HEK293 (cell line): ENCODE results near the gene ZSWIM4.

Experiments
- BCL11A ChIP-seq: fragments of 450-650 bp; formaldehyde crosslinking; IDR thresholded peaks from 2 replicates; pipeline ENCODE4 v1.5.1; 2016; ENCODE audit warnings: low read depth, missing biosample characterization, missing genetic modification characterization
- GLIS1 ChIP-seq: fragments of 450-650 bp; formaldehyde crosslinking; IDR thresholded peaks from 2 replicates; pipeline ENCODE4 v1.5.1; 2016; ENCODE audit warnings: missing biosample characterization, missing genetic modification characterization
- GLIS2 ChIP-seq: fragments of 450-650 bp; formaldehyde crosslinking; IDR thresholded peaks from 2 replicates; pipeline ENCODE4 v1.5.1; 2016; ENCODE audit warnings: missing biosample characterization, missing genetic modification characterization
- HOXC10 ChIP-seq: sonication (generic); formaldehyde crosslinking; IDR thresholded peaks from 2 replicates; pipeline ENCODE4 v1.8.1; 2023; ENCODE audit warnings: mild to moderate bottlenecking, missing genetic modification reagents
- KLF7 ChIP-seq: fragments of 450-650 bp; formaldehyde crosslinking; IDR thresholded peaks from 2 replicates; pipeline ENCODE4 v1.5.1; 2016; ENCODE audit warnings: missing biosample characterization, missing genetic modification characterization, borderline replicate concordance
- SCRT1 ChIP-seq: fragments of 450-650 bp; formaldehyde crosslinking; IDR thresholded peaks from 2 replicates; pipeline ENCODE4 v1.5.1; 2016; ENCODE audit warnings: missing biosample characterization, missing genetic modification characterization, borderline replicate concordance
- SP7 ChIP-seq: fragments of 450-650 bp; formaldehyde crosslinking; IDR thresholded peaks from 2 replicates; pipeline ENCODE4 v1.5.1; 2016; ENCODE audit warnings: missing biosample characterization, missing genetic modification characterization
- ZBTB21 ChIP-seq: fragments of 450-650 bp; formaldehyde crosslinking; IDR thresholded peaks from 2 replicates; pipeline ENCODE4 v1.5.1; 2017; ENCODE audit warnings: missing biosample characterization, missing genetic modification characterization
- ZFP41 ChIP-seq: fragments of 450-650 bp; formaldehyde crosslinking; IDR thresholded peaks from 2 replicates; pipeline ENCODE4 v1.5.1; 2016; ENCODE audit warnings: missing biosample characterization, missing genetic modification characterization, borderline replicate concordance
- ZNF10 ChIP-seq: fragments of 450-650 bp; formaldehyde crosslinking; IDR thresholded peaks from 2 replicates; pipeline ENCODE4 v1.5.1; 2017; ENCODE audit warnings: missing biosample characterization, missing genetic modification characterization
- ZNF114 ChIP-seq: fragments of 450-650 bp; formaldehyde crosslinking; IDR thresholded peaks from 2 replicates; pipeline ENCODE4 v1.5.0; 2017; ENCODE audit warnings: missing biosample characterization, missing genetic modification characterization
- ZNF169 ChIP-seq: fragments of 450-650 bp; formaldehyde crosslinking; IDR thresholded peaks from 2 replicates; pipeline ENCODE4 v1.5.1; 2016; ENCODE audit warnings: missing biosample characterization, missing genetic modification characterization
- ZNF19 ChIP-seq: fragments of 450-650 bp; formaldehyde crosslinking; IDR thresholded peaks from 2 replicates; pipeline ENCODE4; 2016; ENCODE audit warnings: missing biosample characterization, missing genetic modification characterization, low read depth
- ZNF221 ChIP-seq: fragments of 450-650 bp; formaldehyde crosslinking; IDR thresholded peaks from 2 replicates; pipeline ENCODE4 v1.5.1; 2017; ENCODE audit warnings: missing biosample characterization, missing genetic modification characterization, borderline replicate concordance
- ZNF266 ChIP-seq: fragments of 450-650 bp; formaldehyde crosslinking; IDR thresholded peaks from 2 replicates; pipeline ENCODE4 v1.5.1; 2016; ENCODE audit warnings: missing biosample characterization, missing genetic modification characterization, low read depth
- ZNF302 ChIP-seq: fragments of 450-650 bp; formaldehyde crosslinking; IDR thresholded peaks from 2 replicates; pipeline ENCODE4 v1.5.1; 2016; ENCODE audit warnings: missing biosample characterization, missing genetic modification characterization, low read depth
- ZNF600 ChIP-seq: fragments of 450-650 bp; formaldehyde crosslinking; IDR thresholded peaks from 2 replicates; pipeline ENCODE4 v1.5.1; 2016; ENCODE audit warnings: missing biosample characterization, missing genetic modification characterization
- ZNF610 ChIP-seq: fragments of 450-650 bp; formaldehyde crosslinking; IDR thresholded peaks from 2 replicates; pipeline ENCODE4 v1.5.1; 2016; ENCODE audit warnings: missing biosample characterization, missing genetic modification characterization, borderline replicate concordance
- ZNF623 ChIP-seq: fragments of 450-650 bp; formaldehyde crosslinking; IDR thresholded peaks from 2 replicates; pipeline ENCODE4 v1.5.1; 2016; ENCODE audit warnings: missing biosample characterization, missing genetic modification characterization
- TF ChIP-seq, protein P1 (sequence below): fragments of 450-650 bp; formaldehyde crosslinking; IDR thresholded peaks from 2 replicates; pipeline ENCODE4 v1.5.1; 2016; ENCODE audit warnings: missing biosample characterization, missing genetic modification characterization
- TF ChIP-seq, protein P2 (sequence below): fragments of 450-650 bp; IDR thresholded peaks from 2 replicates; pipeline ENCODE4 v1.5.1; 2018; ENCODE audit warnings: missing biosample characterization, mild to moderate bottlenecking, missing genetic modification characterization
- TF ChIP-seq, protein P3 (sequence below): fragments of 450-650 bp; formaldehyde crosslinking; IDR thresholded peaks from 2 replicates; pipeline ENCODE4 v1.5.1; 2017; ENCODE audit warnings: missing biosample characterization, missing genetic modification characterization
- TF ChIP-seq, protein P4 (sequence below): fragments of 450-650 bp; formaldehyde crosslinking; IDR thresholded peaks from 2 replicates; pipeline ENCODE4 v1.5.1; 2016; ENCODE audit warnings: missing biosample characterization, missing genetic modification characterization, borderline replicate concordance
- TF ChIP-seq, protein P5 (sequence below): fragments of 450-650 bp; formaldehyde crosslinking; optimal IDR thresholded peaks from 2 replicates; pipeline ENCODE3; 2016; ENCODE audit warnings: missing biosample characterization, mild to moderate bottlenecking, missing genetic modification characterization
- TF ChIP-seq, protein P6 (sequence below): fragments of 450-650 bp; formaldehyde crosslinking; IDR thresholded peaks from 2 replicates; pipeline ENCODE4 v1.5.1; 2016; ENCODE audit warnings: missing biosample characterization, missing genetic modification characterization

The ZSWIM4 gene

DNA sequence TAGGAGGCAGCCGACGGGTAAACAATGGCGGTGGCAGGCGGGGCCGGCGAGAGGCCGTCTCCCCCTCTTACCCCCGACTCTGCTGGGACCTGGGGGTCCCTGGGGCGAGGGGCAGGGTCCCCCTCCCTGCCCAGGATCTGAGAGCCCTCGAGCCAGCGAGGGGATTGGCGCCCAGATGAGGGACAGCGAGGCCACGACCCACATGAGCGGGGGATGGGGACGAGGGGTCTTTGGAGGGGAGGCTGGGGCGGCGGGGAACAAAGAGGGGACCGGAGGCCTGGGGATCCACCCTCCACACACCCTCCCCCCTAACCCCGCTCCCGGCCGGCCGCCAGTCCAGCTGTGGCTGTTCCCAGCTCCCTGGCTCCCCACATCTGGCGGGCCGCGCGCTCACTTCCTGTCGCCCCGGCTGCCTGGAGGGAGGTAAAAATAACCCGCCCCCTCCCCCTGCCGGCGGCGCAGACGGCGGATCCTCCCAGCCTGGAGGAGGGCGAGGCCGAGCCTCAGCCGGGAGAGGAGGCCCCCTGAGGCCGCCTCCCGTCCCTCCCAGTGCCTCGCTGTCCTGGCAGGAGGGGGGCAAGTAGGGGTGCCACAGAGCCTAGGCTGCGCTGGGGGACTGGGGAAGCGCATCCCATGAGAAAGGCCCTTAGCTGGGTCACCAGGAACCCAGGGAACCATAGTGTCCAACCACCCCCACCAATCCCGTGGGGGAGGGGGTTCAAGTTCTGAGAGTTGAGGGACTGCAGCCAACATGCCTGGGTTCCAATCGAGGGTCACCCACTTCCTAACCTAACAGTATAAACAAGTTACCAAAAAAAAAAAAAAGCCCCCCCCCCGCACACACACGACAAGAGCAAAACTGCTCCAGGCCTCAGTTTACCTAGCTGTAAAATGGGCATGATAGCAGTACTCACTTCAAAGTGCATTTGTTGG lies 52.4 kb downstream of the ZSWIM4 start (continued):
- TF ChIP-seq SP7 (tag by site-specific recombination) (peak; percentile 35; the same call in 1 of the 2 replicates), KLF7 (peak; percentile 74; the same call in 1 of the 2 replicates), ZNF623 (no peak), SCRT1 (tag by site-specific recombination) (no peak), ZNF169 (tag by site-specific recombination) (no peak), BCL11A (tag by site-specific recombination) (no peak), ZNF600 (no peak; the same call in none of the 2 replicates), HOXC10 (CRISPR knock-in tag) (no peak), ZNF19 (tag by site-specific recombination) (0 out of 2 replicates have a peak, but pooled peaks have one; percentile 17), ZFP41 (tag by site-specific recombination) (no peak), ZNF266 (tag by site-specific recombination) (no peak), ZNF302 (no peak), GLIS1 (tag by site-specific recombination) (peak; percentile 98), ZNF221 (tag by site-specific recombination) (no peak), ZBTB21 (tag by site-specific recombination) (0 out of 2 replicates have a peak, but pooled peaks have one; percentile 3), GLIS2 (tag by site-specific recombination) (peak; percentile 98), ZNF610 (tag by site-specific recombination) (no peak), ZNF114 (no peak), ZNF10 (tag by site-specific recombination) (no peak)
- TF ChIP-seq, protein P1, sequence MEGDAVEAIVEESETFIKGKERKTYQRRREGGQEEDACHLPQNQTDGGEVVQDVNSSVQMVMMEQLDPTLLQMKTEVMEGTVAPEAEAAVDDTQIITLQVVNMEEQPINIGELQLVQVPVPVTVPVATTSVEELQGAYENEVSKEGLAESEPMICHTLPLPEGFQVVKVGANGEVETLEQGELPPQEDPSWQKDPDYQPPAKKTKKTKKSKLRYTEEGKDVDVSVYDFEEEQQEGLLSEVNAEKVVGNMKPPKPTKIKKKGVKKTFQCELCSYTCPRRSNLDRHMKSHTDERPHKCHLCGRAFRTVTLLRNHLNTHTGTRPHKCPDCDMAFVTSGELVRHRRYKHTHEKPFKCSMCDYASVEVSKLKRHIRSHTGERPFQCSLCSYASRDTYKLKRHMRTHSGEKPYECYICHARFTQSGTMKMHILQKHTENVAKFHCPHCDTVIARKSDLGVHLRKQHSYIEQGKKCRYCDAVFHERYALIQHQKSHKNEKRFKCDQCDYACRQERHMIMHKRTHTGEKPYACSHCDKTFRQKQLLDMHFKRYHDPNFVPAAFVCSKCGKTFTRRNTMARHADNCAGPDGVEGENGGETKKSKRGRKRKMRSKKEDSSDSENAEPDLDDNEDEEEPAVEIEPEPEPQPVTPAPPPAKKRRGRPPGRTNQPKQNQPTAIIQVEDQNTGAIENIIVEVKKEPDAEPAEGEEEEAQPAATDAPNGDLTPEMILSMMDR (tag by site-specific recombination) = peak; percentile 79
- TF ChIP-seq, protein P2, sequence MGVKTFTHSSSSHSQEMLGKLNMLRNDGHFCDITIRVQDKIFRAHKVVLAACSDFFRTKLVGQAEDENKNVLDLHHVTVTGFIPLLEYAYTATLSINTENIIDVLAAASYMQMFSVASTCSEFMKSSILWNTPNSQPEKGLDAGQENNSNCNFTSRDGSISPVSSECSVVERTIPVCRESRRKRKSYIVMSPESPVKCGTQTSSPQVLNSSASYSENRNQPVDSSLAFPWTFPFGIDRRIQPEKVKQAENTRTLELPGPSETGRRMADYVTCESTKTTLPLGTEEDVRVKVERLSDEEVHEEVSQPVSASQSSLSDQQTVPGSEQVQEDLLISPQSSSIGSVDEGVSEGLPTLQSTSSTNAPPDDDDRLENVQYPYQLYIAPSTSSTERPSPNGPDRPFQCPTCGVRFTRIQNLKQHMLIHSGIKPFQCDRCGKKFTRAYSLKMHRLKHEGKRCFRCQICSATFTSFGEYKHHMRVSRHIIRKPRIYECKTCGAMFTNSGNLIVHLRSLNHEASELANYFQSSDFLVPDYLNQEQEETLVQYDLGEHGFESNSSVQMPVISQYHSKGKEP (tag by site-specific recombination) = no peak
- TF ChIP-seq, protein P3, sequence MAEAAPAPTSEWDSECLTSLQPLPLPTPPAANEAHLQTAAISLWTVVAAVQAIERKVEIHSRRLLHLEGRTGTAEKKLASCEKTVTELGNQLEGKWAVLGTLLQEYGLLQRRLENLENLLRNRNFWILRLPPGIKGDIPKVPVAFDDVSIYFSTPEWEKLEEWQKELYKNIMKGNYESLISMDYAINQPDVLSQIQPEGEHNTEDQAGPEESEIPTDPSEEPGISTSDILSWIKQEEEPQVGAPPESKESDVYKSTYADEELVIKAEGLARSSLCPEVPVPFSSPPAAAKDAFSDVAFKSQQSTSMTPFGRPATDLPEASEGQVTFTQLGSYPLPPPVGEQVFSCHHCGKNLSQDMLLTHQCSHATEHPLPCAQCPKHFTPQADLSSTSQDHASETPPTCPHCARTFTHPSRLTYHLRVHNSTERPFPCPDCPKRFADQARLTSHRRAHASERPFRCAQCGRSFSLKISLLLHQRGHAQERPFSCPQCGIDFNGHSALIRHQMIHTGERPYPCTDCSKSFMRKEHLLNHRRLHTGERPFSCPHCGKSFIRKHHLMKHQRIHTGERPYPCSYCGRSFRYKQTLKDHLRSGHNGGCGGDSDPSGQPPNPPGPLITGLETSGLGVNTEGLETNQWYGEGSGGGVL (tag by site-specific recombination) = peak; percentile 96
- TF ChIP-seq, protein P4, sequence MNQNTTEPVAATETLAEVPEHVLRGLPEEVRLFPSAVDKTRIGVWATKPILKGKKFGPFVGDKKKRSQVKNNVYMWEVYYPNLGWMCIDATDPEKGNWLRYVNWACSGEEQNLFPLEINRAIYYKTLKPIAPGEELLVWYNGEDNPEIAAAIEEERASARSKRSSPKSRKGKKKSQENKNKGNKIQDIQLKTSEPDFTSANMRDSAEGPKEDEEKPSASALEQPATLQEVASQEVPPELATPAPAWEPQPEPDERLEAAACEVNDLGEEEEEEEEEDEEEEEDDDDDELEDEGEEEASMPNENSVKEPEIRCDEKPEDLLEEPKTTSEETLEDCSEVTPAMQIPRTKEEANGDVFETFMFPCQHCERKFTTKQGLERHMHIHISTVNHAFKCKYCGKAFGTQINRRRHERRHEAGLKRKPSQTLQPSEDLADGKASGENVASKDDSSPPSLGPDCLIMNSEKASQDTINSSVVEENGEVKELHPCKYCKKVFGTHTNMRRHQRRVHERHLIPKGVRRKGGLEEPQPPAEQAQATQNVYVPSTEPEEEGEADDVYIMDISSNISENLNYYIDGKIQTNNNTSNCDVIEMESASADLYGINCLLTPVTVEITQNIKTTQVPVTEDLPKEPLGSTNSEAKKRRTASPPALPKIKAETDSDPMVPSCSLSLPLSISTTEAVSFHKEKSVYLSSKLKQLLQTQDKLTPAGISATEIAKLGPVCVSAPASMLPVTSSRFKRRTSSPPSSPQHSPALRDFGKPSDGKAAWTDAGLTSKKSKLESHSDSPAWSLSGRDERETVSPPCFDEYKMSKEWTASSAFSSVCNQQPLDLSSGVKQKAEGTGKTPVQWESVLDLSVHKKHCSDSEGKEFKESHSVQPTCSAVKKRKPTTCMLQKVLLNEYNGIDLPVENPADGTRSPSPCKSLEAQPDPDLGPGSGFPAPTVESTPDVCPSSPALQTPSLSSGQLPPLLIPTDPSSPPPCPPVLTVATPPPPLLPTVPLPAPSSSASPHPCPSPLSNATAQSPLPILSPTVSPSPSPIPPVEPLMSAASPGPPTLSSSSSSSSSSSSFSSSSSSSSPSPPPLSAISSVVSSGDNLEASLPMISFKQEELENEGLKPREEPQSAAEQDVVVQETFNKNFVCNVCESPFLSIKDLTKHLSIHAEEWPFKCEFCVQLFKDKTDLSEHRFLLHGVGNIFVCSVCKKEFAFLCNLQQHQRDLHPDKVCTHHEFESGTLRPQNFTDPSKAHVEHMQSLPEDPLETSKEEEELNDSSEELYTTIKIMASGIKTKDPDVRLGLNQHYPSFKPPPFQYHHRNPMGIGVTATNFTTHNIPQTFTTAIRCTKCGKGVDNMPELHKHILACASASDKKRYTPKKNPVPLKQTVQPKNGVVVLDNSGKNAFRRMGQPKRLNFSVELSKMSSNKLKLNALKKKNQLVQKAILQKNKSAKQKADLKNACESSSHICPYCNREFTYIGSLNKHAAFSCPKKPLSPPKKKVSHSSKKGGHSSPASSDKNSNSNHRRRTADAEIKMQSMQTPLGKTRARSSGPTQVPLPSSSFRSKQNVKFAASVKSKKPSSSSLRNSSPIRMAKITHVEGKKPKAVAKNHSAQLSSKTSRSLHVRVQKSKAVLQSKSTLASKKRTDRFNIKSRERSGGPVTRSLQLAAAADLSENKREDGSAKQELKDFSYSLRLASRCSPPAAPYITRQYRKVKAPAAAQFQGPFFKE (tag by site-specific recombination) = no peak
- TF ChIP-seq, protein P5, sequence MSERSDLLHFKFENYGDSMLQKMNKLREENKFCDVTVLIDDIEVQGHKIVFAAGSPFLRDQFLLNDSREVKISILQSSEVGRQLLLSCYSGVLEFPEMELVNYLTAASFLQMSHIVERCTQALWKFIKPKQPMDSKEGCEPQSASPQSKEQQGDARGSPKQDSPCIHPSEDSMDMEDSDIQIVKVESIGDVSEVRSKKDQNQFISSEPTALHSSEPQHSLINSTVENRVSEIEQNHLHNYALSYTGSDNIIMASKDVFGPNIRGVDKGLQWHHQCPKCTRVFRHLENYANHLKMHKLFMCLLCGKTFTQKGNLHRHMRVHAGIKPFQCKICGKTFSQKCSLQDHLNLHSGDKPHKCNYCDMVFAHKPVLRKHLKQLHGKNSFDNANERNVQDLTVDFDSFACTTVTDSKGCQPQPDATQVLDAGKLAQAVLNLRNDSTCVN (tag by site-specific recombination) = peak; percentile 71
- TF ChIP-seq, protein P6, sequence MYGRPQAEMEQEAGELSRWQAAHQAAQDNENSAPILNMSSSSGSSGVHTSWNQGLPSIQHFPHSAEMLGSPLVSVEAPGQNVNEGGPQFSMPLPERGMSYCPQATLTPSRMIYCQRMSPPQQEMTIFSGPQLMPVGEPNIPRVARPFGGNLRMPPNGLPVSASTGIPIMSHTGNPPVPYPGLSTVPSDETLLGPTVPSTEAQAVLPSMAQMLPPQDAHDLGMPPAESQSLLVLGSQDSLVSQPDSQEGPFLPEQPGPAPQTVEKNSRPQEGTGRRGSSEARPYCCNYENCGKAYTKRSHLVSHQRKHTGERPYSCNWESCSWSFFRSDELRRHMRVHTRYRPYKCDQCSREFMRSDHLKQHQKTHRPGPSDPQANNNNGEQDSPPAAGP (tag by site-specific recombination) = peak; percentile 55; the same call in 1 of the 2 replicates
